OCI-LY1 (cell line): ENCODE results near the gene SEC62.

Experiments
- CTCF ChIP-seq: fragments of 200-600 bp; sonication (generic), shearing (Covaris generic); IDR thresholded peaks from 2 replicates; pipeline ENCODE4 v1.5.1; 2017; ENCODE audit warnings: mild to moderate bottlenecking, antibody characterized with exemption, low read length, moderate library complexity, mixed read lengths
- EZH2 ChIP-seq: fragments of 200-600 bp; sonication (generic), shearing (Covaris generic); IDR thresholded peaks from 2 replicates; pipeline ENCODE4 v1.8.0; 2017; ENCODE audit warnings: borderline replicate concordance, mixed run types, mild to moderate bottlenecking, antibody characterized with exemption, low read length, moderate library complexity, mixed read lengths

- TF ChIP-seq CTCF = no peak
- no peak for TF ChIP-seq EZH2
These were observed 33.4 kb downstream of the SEC62 start for GRCh38 chr3:170000051-170000450.
